Stomach (tissue), 9 donors: Measurements from ENCODE around the gene ACP5. TPM values are rescaled to one million over a fixed set of nuclear protein-coding genes. Genes with fewer than 3 reads are reported as not detected.

Source experiments
- DNase-seq, 2 donors: peaks; one replicate each; pipeline versions ENCODE4 v3.0.0 to v3.0.0-alpha.2; 2013 to 2019
- H3K27ac ChIP-seq, 5 donors: fragments of 200-600 bp in 4 of 5; sonication (generic) in 4 of 5; one replicate each; pipeline ENCODE4 v1.5.1; 2013 to 2019; ENCODE audit warnings: mild to moderate bottlenecking in 1 of 5, moderate library complexity in 1 of 5
- H3K27me3 ChIP-seq, 3 donors: fragments of 200-600 bp; sonication (generic); one replicate each; pipeline ENCODE4 v1.5.1; 2017 to 2019; ENCODE audit warnings: mixed run types in 1 of 3
- H3K36me3 ChIP-seq, 4 donors: fragments of 200-600 bp; sonication (generic); 1 replicate in 3 of 4; 2 replicates in 1 of 4; pipeline ENCODE4 v1.5.1; 2016 to 2019
- H3K4me1 ChIP-seq, 4 donors: fragments of 200-600 bp; sonication (generic); one replicate each; pipeline ENCODE4 v1.5.1; 2016 to 2019
- H3K4me3 ChIP-seq, 4 donors: fragments of 200-600 bp; sonication (generic) in 3 of 4; one replicate each; pipeline ENCODE4 v1.5.1; 2016 to 2019; ENCODE audit warnings: mild to moderate bottlenecking in 1 of 4
- H3K9me3 ChIP-seq, 4 donors: fragments of 200-600 bp; sonication (generic); one replicate each; pipeline ENCODE4 v1.5.1; 2016 to 2019
- EP300 ChIP-seq: sonication (generic); formaldehyde crosslinking; IDR thresholded peaks from one replicate; pipeline ENCODE4 v1.6.1; 2017; ENCODE audit warnings: antibody characterized with exemption
- POLR2A ChIP-seq, 4 donors: fragments of 450-650 bp; IDR thresholded peaks; one replicate each; pipeline ENCODE4 v1.6.1; 2016; ENCODE audit warnings: antibody characterized with exemption in 4 of 4, control low read depth in 2 of 4, mild to moderate bottlenecking in 1 of 4, moderate library complexity in 1 of 4
- POLR2AphosphoS5 ChIP-seq, 3 donors: sonication (generic); formaldehyde crosslinking; IDR thresholded peaks; one replicate each; pipeline ENCODE4 v1.6.1; 2016; ENCODE audit warnings: antibody characterized with exemption in 3 of 3
- WGBS, 5 donors: extraction: QIAGEN DNeasy Blood & Tissue Kit in 3 of 5; methylation state at CpG; one replicate each; pipeline versions ENCODE4 v1.1.5 to v1.1.7; 2013 to 2018; 5-methylcytosine and 5-hydroxymethylcytosine counted together
- intact Hi-C: fragments of 100-400 bp; cut with DNase I; formaldehyde crosslinking; loops from one replicate; pipeline ENCODE4 v1.15.1; 2023; ENCODE audit warnings: low total_unique reads
- polyA plus RNA-seq, 3 donors: library from polyadenylated mRNA; stranded (reverse); fragments of 200-250 nt; gene quantifications; one replicate each; pipeline ENCODE4 v1.2.3, GENCODE V29; 2013
- total RNA-seq, 5 donors: library from RNA; depleted of rRNA; stranded (reverse); fragments of >200 nt; gene quantifications; one replicate each; pipeline versions ENCODE4 v1.1.0 to v1.2.3, GENCODE V29; 2014 to 2016
- TF ChIP-seq, protein P1 (sequence below), 7 experiments: fragments of 450-650 bp in 4 of 7; fragments of 200-600 bp in 3 of 7; sonication (generic) in 3 of 7; IDR thresholded peaks; one replicate each; pipeline ENCODE4 v1.5.1; 2016 to 2019; ENCODE audit warnings: antibody characterized with exemption in 7 of 7, control low read depth in 2 of 7, mild to moderate bottlenecking in 1 of 7
- donor health status: healthy with polysubstance abuse.
- donor health status: Bipolar disorder and iron deficiency.
- donor health status: healthy.

ACP5 gene
- total and polyA plus RNA-seq, 8 donors: 6.1 to 67.9 (median 47.5) TPM; not detected in 1

DNA sequence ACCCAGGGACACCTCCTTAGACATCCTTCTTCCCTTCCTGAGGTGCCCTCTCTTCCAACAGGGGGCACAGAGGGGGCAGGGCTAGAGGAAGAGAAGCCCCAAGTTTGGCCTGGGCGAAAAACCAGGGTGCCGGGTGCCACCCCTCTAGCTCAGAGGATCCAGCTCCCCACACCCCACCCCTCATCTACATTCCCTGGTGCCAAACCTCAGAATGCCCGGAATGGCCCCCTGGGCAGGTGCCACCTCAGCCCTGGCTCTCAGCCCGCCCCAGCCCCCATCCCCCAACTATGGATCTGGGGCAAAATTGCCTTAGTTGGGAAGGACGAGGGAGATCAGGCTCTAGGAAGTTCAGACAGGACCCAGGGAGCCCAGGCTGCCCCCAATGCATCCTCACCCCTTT is 36.8 kb downstream of the ACP5 start:
- Histone ChIP-seq H3K36me3 (peaks cover 0 to 5% (median 0%) of the 10 kb centered on the region in 4 donors), H3K4me3 (peak overlapping the region in 3 of 4 donors; percentile 44 to 51 (median 47)), H3K9me3 (no peaks in the 10 kb centered on the region), H3K27ac (peak overlapping the region in 4 of 5 donors; percentile 81 to 95 (median 84)), H3K4me1 (peaks cover 0 to 21% (median 17%) of the 10 kb centered on the region in 4 donors), H3K27me3 (peaks cover 4 to 25% (median 17%) of the 10 kb centered on the region in 3 donors)
- DNase-seq: no peak
- intact Hi-C loops: no loop called here
- TF ChIP-seq, protein P1, sequence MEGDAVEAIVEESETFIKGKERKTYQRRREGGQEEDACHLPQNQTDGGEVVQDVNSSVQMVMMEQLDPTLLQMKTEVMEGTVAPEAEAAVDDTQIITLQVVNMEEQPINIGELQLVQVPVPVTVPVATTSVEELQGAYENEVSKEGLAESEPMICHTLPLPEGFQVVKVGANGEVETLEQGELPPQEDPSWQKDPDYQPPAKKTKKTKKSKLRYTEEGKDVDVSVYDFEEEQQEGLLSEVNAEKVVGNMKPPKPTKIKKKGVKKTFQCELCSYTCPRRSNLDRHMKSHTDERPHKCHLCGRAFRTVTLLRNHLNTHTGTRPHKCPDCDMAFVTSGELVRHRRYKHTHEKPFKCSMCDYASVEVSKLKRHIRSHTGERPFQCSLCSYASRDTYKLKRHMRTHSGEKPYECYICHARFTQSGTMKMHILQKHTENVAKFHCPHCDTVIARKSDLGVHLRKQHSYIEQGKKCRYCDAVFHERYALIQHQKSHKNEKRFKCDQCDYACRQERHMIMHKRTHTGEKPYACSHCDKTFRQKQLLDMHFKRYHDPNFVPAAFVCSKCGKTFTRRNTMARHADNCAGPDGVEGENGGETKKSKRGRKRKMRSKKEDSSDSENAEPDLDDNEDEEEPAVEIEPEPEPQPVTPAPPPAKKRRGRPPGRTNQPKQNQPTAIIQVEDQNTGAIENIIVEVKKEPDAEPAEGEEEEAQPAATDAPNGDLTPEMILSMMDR (IDR thresholded peaks at IDR 0.05): no peak
- TF ChIP-seq EP300 (no peak), POLR2AphosphoS5 (IDR thresholded peaks at IDR 0.05) (no peak), POLR2A (IDR thresholded peaks at IDR 0.05) (no peak)
- 39 to 78% (median 60%) methylated on average over 4 to 5 of the region's 5 CpGs for WGBS, 5 donors

DNA sequence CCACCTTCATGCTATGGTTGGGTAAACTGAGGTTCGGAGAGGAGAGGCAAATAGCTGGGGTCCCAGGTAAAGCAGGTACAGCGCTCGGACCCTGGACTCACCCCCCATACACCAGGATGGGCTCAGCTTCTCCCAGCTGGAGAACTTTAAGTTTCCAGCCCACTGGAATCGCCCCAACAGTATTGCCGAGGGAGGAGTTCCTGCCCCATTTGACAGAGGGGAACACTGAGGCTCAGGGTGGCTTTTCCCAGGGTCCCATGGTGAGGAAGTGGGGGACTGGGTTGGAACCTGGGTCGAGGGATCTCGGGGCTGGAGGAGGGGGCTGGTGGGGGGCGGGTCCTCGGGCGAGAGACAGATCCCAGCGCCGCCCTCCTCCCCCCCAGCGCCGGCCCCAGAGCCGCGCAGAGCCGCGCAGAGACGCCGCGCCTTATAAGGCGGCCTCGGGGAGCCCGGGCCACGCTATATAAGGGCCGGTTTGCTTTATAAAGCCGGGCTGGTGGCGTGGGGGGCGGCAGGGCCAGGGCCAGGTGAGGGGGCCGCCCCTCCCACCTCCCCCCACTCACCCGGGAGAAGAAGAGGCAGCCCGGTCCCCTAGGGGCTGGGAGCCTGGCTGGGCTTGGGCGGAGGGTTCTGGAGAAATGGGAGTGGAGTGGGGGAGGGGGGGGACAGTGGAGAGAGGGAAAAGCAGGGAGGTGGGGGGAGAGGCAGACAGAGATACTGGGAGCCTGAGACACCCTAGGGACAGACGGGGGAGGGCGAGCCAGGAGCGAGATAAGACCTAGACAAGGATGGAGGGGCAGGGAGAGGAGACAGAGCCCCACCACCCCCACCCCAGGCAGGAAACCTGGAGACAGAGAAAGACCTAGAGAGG is 37.7 kb downstream of the ACP5 start:
- H3K36me3 ChIP-seq: peaks cover 0 to 5% (median 0%) of the 10 kb centered on the region in 4 donors
- H3K27me3 ChIP-seq: peaks cover 4 to 25% (median 17%) of the 10 kb centered on the region in 3 donors
- peaks cover 7 to 28% (median 23%) of the 10 kb centered on the region in 4 donors for H3K4me1 ChIP-seq
- intact Hi-C loops: no loop called here
- 10 to 21% (median 12%) methylated on average over 8 to 36 of the region's 36 CpGs for WGBS, 5 donors
- peak in 1 of 2 donors; percentile 85 for DNase-seq
- TF ChIP-seq EP300 (no peak), POLR2A (IDR thresholded peaks at IDR 0.05) (no peak), POLR2AphosphoS5 (IDR thresholded peaks at IDR 0.05) (peak in 1 of 3 donors; percentile 42)
- TF ChIP-seq, protein P1 (IDR thresholded peaks at IDR 0.05): no peak
- no peaks in the 10 kb centered on the region for H3K9me3 ChIP-seq
- peak overlapping the region; percentile 39 to 51 (median 46) for H3K4me3 ChIP-seq
- H3K27ac ChIP-seq: peak overlapping the region; percentile 41 to 95 (median 82)

DNA sequence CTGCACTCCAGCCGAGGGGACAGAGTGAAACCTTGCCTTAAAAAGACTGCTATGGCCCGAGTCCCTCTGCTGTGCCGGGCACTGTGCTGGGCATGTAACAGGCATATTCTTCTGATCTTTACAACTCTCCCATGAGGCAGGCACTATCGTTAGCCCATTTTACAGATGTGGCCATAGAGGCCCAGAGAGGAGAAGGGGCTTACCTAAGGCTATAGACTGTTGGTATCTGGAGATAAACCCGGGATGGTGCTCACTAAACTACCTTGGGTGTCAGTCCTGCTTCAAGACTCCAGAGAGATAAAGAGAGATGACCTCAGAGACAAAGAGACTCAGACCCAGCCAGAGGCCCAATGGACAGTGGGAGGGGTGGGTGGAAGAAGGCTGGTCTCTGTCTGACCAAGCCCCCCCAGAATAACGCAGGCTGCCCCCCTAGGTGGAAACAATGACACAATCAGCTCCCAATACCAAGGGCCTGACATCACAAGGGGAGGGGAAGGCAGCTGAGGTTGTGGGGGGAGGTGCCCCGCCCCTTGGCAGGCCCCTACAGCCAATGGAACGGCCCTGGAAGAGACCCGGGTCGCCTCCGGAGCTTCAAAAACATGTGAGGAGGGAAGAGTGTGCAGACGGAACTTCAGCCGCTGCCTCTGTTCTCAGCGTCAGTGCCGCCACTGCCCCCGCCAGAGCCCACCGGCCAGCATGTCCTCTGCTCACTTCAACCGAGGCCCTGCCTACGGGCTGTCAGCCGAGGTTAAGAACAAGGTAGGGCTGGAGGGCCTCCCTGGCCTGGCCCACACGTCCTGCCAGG is 39.0 kb downstream of the ACP5 start, which contains the start of gene CNN1:
CNN1 (plus strand) TSS at position 620 of the 805 bp plus-strand sequence; CDS start at position 697, 77 bp downstream.
- Histone ChIP-seq H3K27ac (peak within 1 kb of the TSS; percentile 41 to 95 (median 82)), H3K4me1 (peaks cover 7 to 28% (median 23%) of the 10 kb centered on the region in 4 donors), H3K9me3 (no peaks in the 10 kb centered on the region), H3K36me3 (peaks cover 0 to 5% (median 0%) of the 10 kb centered on the region in 4 donors), H3K27me3 (peaks cover 4 to 25% (median 17%) of the 10 kb centered on the region in 3 donors), H3K4me3 (peak within 1 kb of the TSS; percentile 39 to 51 (median 46))
- peak; percentile 29 to 94 for DNase-seq
- 23 to 47% (median 31%) methylated on average over 9 to 21 of the region's 21 CpGs for WGBS, 5 donors
- TF ChIP-seq EP300: peak; percentile 55
- TF ChIP-seq POLR2AphosphoS5 (IDR thresholded peaks at IDR 0.05): peak; percentile 82 to 89 (median 88)
- peak in 2 of 4 donors; percentile 42 to 77 for TF ChIP-seq POLR2A (IDR thresholded peaks at IDR 0.05)
- TF ChIP-seq, protein P1 (IDR thresholded peaks at IDR 0.05): no peak
- intact Hi-C loops: no loop called here
